GM19452 (cell line): Measurements from ENCODE around the gene SYK.
"Not testable (repeated sequence)": the region's sequence is repeated elsewhere in the genome, so short reads cannot be mapped to it uniquely, and the experiment has no call there.

Experiments
- ATAC-seq: cut with Tn5 transposase; IDR thresholded peaks from one replicate; pipeline ENCODE4 v1.9.1; 2021; ENCODE audit not compliant: unreplicated experiment

SYK gene

GRCh38 chr9:90795084-90795483 lies 6.5 kb upstream of the SYK start:
- ATAC-seq: no peak

DNA sequence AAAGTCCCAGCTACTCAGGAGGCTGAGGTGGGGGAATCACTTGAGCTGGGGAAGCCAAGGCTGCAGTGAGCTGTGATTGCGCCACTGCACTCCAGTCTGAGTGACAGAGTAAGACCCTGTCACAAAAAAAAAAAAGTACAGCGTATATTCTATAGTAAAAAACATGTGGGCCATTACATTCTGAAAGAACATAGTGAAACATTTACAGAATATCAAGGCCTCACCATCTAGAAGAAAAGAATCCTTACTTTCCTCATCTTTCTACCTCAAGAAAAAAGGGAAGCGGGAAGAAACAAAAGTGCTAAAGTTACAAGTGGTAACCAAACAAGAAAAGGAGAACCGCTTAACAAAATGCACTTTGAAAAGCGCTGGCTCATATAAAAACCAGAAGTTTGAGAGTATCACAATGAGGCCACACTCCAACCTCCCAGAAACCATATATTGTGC lies 5.7 kb upstream of the SYK start:
- no peak for ATAC-seq

DNA sequence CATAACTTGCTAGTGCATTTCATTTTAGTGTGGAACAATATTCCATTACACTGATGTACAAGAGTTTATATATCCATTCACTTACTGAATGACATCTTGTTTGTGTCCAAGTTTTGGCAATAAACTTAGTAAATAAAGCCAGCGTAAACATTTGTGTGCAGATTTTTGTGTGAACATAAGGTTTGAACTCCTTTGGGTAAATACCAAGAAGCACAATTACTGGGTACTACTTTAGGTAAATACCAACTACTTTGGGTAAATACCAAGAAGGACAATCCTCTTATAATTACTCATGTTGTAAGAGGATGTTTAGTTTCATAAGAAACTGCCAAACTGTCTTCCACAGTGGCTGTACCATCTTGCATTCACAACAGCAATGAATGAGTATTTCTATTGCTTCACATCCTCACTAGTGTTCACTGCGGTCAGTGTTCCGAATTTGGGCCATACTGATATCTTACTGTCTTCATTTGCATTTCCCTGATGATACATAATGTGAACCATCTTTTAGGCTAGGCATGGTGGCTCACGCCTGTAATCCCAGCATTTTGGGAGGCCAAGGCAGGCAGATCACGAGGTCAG lies 2.3 kb upstream of the SYK start:
- no peak for ATAC-seq

- ATAC-seq: peak; percentile 14
Measured at GRCh38 chr9:90801973-90802322, 329 bp downstream of the SYK start.

- no peak for ATAC-seq
Measured at GRCh38 chr9:90802386-90802985, 867 bp downstream of the SYK start.

GRCh38 chr9:90803860-90804593 lies 2.4 kb downstream of the SYK start:
- ATAC-seq: no peak

GRCh38 chr9:90805006-90805996 lies 3.7 kb downstream of the SYK start:
- ATAC-seq: no peak

DNA sequence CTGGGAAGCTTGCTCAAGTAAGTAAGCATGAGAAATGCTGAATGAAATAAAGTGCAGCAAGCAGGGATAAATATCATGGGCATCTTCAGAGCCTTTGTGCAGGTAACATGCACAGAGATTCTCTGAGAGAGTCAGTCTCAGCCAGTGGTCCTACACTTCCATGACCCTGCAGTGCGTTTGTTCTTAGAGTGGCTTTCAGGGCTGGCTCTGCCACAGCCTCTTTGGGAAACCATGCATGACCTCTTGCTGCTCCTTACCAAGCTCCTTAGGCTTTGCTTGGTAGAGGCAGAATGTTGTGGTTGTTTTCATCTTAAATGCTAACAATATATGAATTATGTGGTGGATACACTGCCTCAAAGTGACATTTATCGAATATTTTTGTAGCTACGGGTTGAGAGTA lies 5.4 kb downstream of the SYK start:
- no peak for ATAC-seq

GRCh38 chr9:90808398-90808797 lies 6.8 kb downstream of the SYK start:
- no peak for ATAC-seq

DNA sequence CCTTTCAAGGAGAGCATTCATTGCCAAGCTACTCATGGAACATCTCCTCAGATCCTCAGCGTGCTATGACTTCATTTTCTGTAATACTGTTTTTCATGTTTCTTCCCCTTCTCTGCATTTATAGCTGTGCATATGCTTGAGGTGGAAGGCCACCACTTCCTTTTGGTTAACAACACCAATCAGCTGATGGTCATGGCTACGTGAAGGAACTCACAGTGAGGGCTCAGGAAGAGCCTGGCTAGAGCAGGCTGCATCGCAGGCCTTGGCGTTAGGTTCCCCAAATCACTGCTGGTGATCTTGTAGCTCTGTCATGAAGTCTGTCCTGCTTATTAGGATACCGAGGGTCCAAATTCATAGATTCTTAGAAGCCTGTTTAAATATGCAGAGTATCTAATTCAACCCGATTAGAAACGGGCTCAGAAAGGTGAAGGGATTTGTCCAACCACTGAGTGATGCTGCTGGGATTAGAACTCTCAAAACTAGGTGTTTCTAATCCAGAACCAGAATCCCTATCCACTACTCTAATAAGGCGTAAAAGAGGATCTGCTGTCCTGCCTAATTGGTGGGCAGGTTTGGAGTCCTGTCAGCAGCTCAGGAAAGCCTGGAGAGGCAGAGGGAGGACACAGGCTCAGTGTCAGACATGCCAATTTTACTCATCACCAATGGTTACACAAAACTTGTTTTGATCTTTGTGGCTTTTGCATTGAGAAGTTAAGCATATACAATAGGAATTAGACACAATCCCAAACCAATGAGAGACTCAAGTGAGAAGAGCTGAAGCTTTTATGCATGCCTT lies 7.5 kb downstream of the SYK start:
- ATAC-seq: no peak

DNA sequence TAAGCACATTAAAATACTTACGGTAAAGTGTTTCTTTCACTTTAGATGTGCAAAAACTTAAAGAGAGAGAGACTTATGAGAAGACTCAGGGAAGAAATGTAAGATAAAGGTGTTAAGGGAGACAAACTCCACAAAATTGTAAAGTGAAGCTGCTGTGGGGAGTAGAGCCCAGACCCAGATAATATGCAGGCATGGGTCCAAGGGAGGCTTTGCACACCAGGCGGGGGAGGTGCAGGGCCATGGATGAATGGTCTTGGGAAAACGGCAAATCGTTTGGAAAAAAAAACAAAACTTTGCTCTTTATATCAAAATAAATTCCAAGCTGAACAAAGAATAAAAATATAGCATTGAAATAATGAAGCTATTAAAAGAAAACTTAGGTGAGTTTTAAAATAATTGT lies 9.1 kb downstream of the SYK start:
- ATAC-seq: no peak

GRCh38 chr9:90813046-90813445 lies 11.4 kb downstream of the SYK start:
- ATAC-seq: no peak

- no peak for ATAC-seq
Measured at GRCh38 chr9:90813523-90813922, 11.9 kb downstream of the SYK start.

- ATAC-seq: no peak
Measured at GRCh38 chr9:90814355-90814754, 12.7 kb downstream of the SYK start.

DNA sequence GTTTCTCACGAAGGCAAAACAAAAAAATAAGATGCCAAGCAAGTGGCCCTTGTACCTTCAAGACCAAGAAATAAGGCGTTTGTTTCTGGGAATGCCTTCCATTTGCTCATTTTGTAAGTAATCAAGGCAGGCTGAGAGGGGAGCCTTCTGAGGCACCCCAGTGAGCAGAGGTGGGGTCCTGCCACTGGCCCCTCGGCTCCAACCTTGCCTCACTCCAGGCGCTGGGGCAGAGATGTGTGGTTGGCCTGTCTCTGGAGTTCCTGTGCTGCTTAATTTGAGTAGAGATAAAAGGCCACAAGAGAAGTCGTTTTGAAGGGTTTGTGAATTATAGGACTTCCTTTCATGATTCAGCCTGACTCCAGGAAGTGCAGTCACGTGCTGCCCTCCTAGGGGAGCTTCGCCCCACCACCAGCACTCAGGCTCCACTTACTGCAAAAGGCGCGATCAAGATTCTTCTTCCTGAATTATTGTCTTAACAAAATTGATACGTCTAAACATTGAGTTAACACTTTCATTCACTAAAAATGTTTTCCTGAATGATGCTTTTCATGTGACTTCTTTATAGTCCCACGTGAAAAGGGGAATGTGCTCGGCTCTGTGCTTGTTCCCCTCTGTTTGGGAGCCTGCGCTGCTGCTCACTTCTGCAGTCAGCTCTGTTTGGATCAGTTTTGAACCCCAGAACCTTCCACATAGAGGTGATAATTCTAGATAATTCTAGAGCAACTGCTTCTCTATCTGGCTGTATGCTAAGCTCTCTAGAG lies 13.7 kb downstream of the SYK start:
- no peak for ATAC-seq

DNA sequence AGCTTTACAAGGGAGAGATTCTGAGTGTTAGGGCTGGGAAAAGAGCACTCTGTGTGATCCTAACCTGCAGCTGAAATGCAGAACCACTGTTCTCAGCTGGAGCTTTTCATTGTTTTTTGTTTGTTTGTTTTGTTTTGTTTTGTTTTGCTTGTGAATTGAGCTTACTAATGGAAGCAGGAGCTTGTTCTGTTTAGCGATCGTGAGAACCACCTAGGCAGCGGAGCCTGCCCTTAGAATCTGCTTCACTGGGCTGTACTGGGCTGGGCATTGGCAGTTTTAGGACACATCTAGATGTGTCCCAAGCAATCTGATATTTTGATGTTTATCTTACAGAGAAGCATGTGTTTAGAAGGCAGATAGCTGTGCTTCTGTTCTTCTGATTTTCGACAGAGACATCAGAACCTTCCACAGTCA lies 14.3 kb downstream of the SYK start:
- no peak for ATAC-seq

DNA sequence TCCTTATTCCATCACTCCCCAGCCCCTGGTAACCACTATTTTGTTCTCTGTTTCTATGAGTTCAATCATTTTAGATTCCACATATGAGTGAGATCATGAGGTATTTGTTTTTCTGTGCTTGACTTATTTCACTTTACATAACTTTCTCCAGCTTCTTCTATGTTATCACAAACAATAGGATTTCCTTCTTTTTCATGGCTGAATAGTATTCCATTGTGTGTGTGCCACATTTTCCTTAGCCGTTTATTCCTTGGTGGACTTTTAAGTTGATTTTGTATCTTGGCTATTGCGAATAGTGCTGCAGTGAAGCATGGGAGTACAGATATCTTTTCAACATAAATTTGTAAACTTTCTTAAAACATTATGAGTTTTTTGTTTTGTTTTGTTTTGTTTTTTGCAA lies 15.1 kb downstream of the SYK start:
- no peak for ATAC-seq

GRCh38 chr9:90818279-90818678 lies 16.7 kb downstream of the SYK start:
- ATAC-seq: no peak

DNA sequence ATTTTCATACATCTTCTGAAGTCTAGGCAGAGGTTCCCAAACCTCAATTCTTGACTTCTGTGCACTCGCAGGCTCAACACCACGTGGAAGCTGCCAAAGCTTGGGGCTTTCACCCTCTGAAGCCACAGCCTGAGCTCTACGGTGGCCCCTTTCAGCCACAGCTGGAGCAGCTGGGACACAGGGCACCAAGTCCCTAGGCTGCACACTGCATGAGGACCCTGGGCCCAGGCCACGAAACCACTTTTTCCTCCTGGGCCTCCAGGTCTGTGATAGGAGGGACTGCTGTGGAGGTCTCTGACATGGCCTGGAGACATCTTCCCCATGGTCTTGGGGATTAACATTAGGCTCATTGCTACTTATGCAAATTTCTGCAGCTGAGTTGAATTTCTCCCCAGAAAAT lies 18.8 kb downstream of the SYK start:
- not testable (repeated sequence) for ATAC-seq

DNA sequence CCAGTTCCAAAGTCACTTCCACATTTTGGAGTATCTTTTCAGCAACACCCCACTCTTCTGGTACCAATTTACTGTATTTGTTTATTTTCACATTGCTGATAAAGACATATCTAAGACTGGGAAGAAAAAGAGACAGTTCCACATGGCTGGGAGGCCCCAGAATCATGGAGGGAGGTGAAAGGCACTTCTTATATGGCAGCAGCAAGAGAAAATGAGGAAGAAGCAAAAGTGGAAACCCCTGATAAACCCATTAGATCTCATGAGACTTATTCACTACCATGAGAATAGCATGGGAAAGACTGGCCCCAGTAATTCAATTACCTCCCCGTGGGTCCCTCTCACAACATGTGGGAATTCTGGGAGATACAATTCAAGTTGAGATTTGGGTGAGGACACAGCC lies 19.6 kb downstream of the SYK start:
- not testable (repeated sequence) for ATAC-seq
